Gastroesophageal sphincter (tissue), 3 donors: ENCODE measurements around the gene MMRN1.

Source experiments
- EP300 ChIP-seq: sonication (generic); formaldehyde crosslinking; IDR thresholded peaks from one replicate; pipeline ENCODE4 v1.6.1; 2017; ENCODE audit warnings: antibody characterized with exemption, mild to moderate bottlenecking
- POLR2A ChIP-seq, 2 donors: fragments of 450-650 bp; IDR thresholded peaks; one replicate each; pipeline ENCODE4 v1.6.1; 2017; ENCODE audit warnings: antibody characterized with exemption in 2 of 2, mild to moderate bottlenecking in 2 of 2, moderate library complexity in 1 of 2
- POLR2AphosphoS5 ChIP-seq: sonication (generic); formaldehyde crosslinking; IDR thresholded peaks from one replicate; pipeline ENCODE4 v1.6.1; 2017; ENCODE audit warnings: antibody characterized with exemption
- TF ChIP-seq, protein P1 (sequence below), 4 experiments: fragments of 200-600 bp in 2 of 4; fragments of 450-650 bp in 2 of 4; sonication (generic) in 1 of 4; IDR thresholded peaks; one replicate each; pipeline ENCODE4 v1.5.1; 2017 to 2019; ENCODE audit warnings: antibody characterized with exemption in 4 of 4, mild to moderate bottlenecking in 2 of 4, moderate library complexity in 2 of 4

DNA sequence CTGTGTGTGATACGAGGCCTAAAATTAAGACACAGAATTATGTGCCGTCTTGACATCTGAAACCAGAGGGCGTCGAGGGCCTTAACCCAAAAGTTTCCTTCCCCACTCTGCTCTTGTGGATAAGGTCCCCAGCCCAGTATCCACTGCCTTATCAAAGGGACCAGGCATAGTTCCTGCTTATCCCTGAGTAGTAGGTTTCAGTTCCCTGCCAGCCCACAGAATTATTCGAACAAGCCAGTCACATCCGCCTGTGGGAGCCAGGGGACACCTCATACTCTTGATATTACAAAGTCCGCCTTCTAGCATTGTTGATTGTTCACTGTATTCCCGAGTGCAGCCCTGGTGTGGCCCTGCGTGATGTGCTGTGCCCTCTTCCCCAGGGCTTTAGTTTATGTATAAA, 5.4 kb upstream of the MMRN1 start:
- TF ChIP-seq, protein P1, sequence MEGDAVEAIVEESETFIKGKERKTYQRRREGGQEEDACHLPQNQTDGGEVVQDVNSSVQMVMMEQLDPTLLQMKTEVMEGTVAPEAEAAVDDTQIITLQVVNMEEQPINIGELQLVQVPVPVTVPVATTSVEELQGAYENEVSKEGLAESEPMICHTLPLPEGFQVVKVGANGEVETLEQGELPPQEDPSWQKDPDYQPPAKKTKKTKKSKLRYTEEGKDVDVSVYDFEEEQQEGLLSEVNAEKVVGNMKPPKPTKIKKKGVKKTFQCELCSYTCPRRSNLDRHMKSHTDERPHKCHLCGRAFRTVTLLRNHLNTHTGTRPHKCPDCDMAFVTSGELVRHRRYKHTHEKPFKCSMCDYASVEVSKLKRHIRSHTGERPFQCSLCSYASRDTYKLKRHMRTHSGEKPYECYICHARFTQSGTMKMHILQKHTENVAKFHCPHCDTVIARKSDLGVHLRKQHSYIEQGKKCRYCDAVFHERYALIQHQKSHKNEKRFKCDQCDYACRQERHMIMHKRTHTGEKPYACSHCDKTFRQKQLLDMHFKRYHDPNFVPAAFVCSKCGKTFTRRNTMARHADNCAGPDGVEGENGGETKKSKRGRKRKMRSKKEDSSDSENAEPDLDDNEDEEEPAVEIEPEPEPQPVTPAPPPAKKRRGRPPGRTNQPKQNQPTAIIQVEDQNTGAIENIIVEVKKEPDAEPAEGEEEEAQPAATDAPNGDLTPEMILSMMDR (IDR thresholded peaks at IDR 0.05) = no peak
- TF ChIP-seq POLR2A (IDR thresholded peaks at IDR 0.05) (no peak), POLR2AphosphoS5 (no peak), EP300 (no peak)
